ENCODE measurements around the gene CEP120. TPM values are rescaled to one million over a fixed set of nuclear protein-coding genes. Genes with fewer than 3 reads are reported as not detected.

Gene CEP120
- total and polyA plus RNA-seq, 2 experiments from 2014 or later, result 4.9 to 16.3 TPM

- H3K4me3 ChIP-seq, result no peak overlapping the region
- no peak overlapping the region for H3K4me2 ChIP-seq
- no peak for DNase-seq (ENCODE audit: low spot score)
- H3K27ac ChIP-seq (ENCODE audit: low read depth), result no peak overlapping the region
- H3K4me3 Mint-ChIP-seq, result no peak overlapping the region
- TF ChIP-seq ETS1 (IDR thresholded peaks at IDR 0.05), result no peak
- no peak for TF ChIP-seq ZNF331 (CRISPR knock-in tag; IDR thresholded peaks at IDR 0.05; ENCODE audit: low read depth)
- no peak for TF ChIP-seq ZNF462 (CRISPR knock-in tag; IDR thresholded peaks at IDR 0.05)
- TF ChIP-seq CTCF (conservative IDR thresholded peaks at IDR 0.05; ENCODE audit: low read depth in 2 of 2), result no peak
- TF ChIP-seq CREB1 (CRISPR knock-in tag; IDR thresholded peaks at IDR 0.05; ENCODE audit: low read depth), result no peak
- TF ChIP-seq EZH2 (IDR thresholded peaks at IDR 0.05; ENCODE audit: low read depth, unreplicated experiment), result no peak
- TF ChIP-seq STAT1 (IDR thresholded peaks at IDR 0.05; ENCODE audit: unreplicated experiment), result no peak
- TF ChIP-seq JUNB (IDR thresholded peaks at IDR 0.05; ENCODE audit: unreplicated experiment), result no peak
- TF ChIP-seq REST (IDR thresholded peaks at IDR 0.05; ENCODE audit: unreplicated experiment), result no peak
- no peak for TF ChIP-seq POLR2AphosphoS5 (IDR thresholded peaks at IDR 0.05; ENCODE audit: low read depth)
- no peaks in the 10 kb centered on the region for H3K79me2 ChIP-seq (replicated peaks; ENCODE audit: insufficient read depth)
- peaks cover 1% of the 10 kb centered on the region for H3K27me3 Mint-ChIP-seq (ENCODE audit: insufficient read depth, low read depth, poor library complexity)
- H3K9me3 Mint-ChIP-seq, result peaks cover 3% of the 10 kb centered on the region; the same call in 1 of the 3 replicates
- H3K4me1 ChIP-seq (ENCODE audit: insufficient read depth), result 0 out of 2 replicates have a peak, but pooled peaks cover 6% of the 10 kb centered on the region
- H3F3A ChIP-seq (replicated peaks; ENCODE audit: low read depth), result no peaks in the 10 kb centered on the region
- peaks cover 7% of the 10 kb centered on the region for H3K4me1 Mint-ChIP-seq
- no peaks in the 10 kb centered on the region for H3K9me2 ChIP-seq (ENCODE audit: insufficient read depth)
- no peak overlapping the region for H2AFZ ChIP-seq
- no peaks in the 10 kb centered on the region for H3K36me3 Mint-ChIP-seq (ENCODE audit: low read depth)
- H4K20me1 ChIP-seq (replicated peaks; ENCODE audit: insufficient read depth), result no peaks in the 10 kb centered on the region
- no peak overlapping the region for H3K27ac Mint-ChIP-seq
- ATAC-seq, result no peak
- H3K36me3 ChIP-seq (ENCODE audit: insufficient read depth), result no peaks in the 10 kb centered on the region
- H3K27me3 ChIP-seq (ENCODE audit: insufficient read depth), result no peaks in the 10 kb centered on the region
These were observed 49.1 kb upstream of the CEP120 start for GRCh38 chr5:123472150-123472924.

All from GM23338 (cell line).